HepG2 (cell line): Measurements from ENCODE around the gene HDAC10. TPM values are rescaled to one million over a fixed set of nuclear protein-coding genes. Genes with fewer than 3 reads are reported as not detected.

Experiments
- E2F1 ChIP-seq: sonication (generic); formaldehyde crosslinking; IDR thresholded peaks from 2 replicates; pipeline ENCODE4 v1.5.0; 2020; ENCODE audit warnings: missing genetic modification reagents
- GZF1 ChIP-seq: sonication (generic); formaldehyde crosslinking; IDR thresholded peaks from 2 replicates; pipeline ENCODE4 v1.5.1; 2020; ENCODE audit warnings: mild to moderate bottlenecking, missing genetic modification reagents
- MIER3 ChIP-seq: IDR thresholded peaks from 2 replicates; pipeline ENCODE4 v1.6.1; 2016; ENCODE audit warnings: missing compliant biosample characterization, borderline replicate concordance
- NFKB2 ChIP-seq: sonication (generic); formaldehyde crosslinking; IDR thresholded peaks from 2 replicates; pipeline ENCODE4 v1.4.0; 2020; ENCODE audit warnings: missing genetic modification reagents, borderline replicate concordance
- PHF5A ChIP-seq: IDR thresholded peaks from one replicate; pipeline ENCODE4 v1.6.1; 2018; ENCODE audit warnings: low read depth, missing genetic modification reagents; ENCODE audit not compliant: unreplicated experiment
- PRDM15 ChIP-seq: sonication (generic); formaldehyde crosslinking; IDR thresholded peaks from 2 replicates; pipeline ENCODE4 v1.4.0; 2020; ENCODE audit warnings: missing genetic modification reagents
- RELA ChIP-seq: sonication (generic); formaldehyde crosslinking; IDR thresholded peaks from 2 replicates; pipeline ENCODE4 v1.4.0; 2020; ENCODE audit warnings: missing genetic modification reagents
- SALL1 ChIP-seq: sonication (generic); formaldehyde crosslinking; IDR thresholded peaks from 2 replicates; pipeline ENCODE4 v1.8.0; 2022; ENCODE audit warnings: mild to moderate bottlenecking, missing genetic modification reagents
- TARDBP ChIP-seq: sonication (generic); formaldehyde crosslinking; IDR thresholded peaks from 2 replicates; pipeline ENCODE4 v1.8.0; 2022; ENCODE audit warnings: mild to moderate bottlenecking, missing genetic modification reagents
- TFE3 ChIP-seq: IDR thresholded peaks from 2 replicates; pipeline ENCODE4 v1.6.1; 2016
- U2AF1 ChIP-seq: fragments of 200-400 bp; formaldehyde crosslinking; optimal IDR thresholded peaks from 2 replicates; pipeline ENCODE3; 2017; ENCODE audit warnings: mild to moderate bottlenecking, low read depth, low read length
- ZBTB33 ChIP-seq: sonication (generic); formaldehyde crosslinking; IDR thresholded peaks from 2 replicates; pipeline ENCODE4 v1.4.0; 2020; ENCODE audit warnings: missing genetic modification reagents
- ZMYM3 ChIP-seq: sonication (generic); formaldehyde crosslinking; IDR thresholded peaks from 2 replicates; pipeline ENCODE4 v1.5.1; 2020; ENCODE audit warnings: mild to moderate bottlenecking, missing genetic modification reagents
- ZNF264 ChIP-seq: sonication (generic); formaldehyde crosslinking; IDR thresholded peaks from 2 replicates; pipeline ENCODE4 v1.4.0; 2020; ENCODE audit warnings: missing genetic modification reagents
- ZNF350 ChIP-seq: sonication (generic); formaldehyde crosslinking; IDR thresholded peaks from 2 replicates; pipeline ENCODE4 v1.4.0; 2020; ENCODE audit warnings: mild to moderate bottlenecking, low read depth, missing genetic modification reagents, borderline replicate concordance
- ZNF616 ChIP-seq: sonication (generic); formaldehyde crosslinking; IDR thresholded peaks from 2 replicates; pipeline ENCODE4 v1.5.0; 2020; ENCODE audit warnings: low read depth, mild to moderate bottlenecking, missing genetic modification reagents
- ZNF703 ChIP-seq: sonication (generic); formaldehyde crosslinking; IDR thresholded peaks from 2 replicates; pipeline ENCODE4 v1.5.1; 2020; ENCODE audit warnings: missing genetic modification reagents, mild to moderate bottlenecking, moderate library complexity, borderline replicate concordance
- ZNF749 ChIP-seq: sonication (generic); formaldehyde crosslinking; IDR thresholded peaks from 2 replicates; pipeline ENCODE4 v1.8.0; 2022; ENCODE audit warnings: mild to moderate bottlenecking, missing genetic modification reagents, moderate library complexity, borderline replicate concordance
- ZSCAN31 ChIP-seq: sonication (generic); formaldehyde crosslinking; IDR thresholded peaks from 2 replicates; pipeline ENCODE4 v1.5.0; 2020; ENCODE audit warnings: low read depth, mild to moderate bottlenecking, missing genetic modification reagents
- polyA plus RNA-seq, 8 experiments: library from polyadenylated mRNA; depleted of rRNA in 3 of 8; stranded (reverse) in 7 of 8; unstranded in 1 of 8; fragments of >200 nt; fragmentation: Illumina TruSeq in 4 of 8; extraction: Trizol in 4 of 8; gene quantifications; 2 replicates each; pipeline versions ENCODE4 v1.2.1 to v1.2.3, GENCODE V29; 2011 to 2016; ENCODE audit warnings: low read depth in 4 of 8, missing spikeins in 1 of 8, mixed read lengths in 1 of 8; ENCODE audit not compliant: insufficient read depth in 1 of 8
- total RNA-seq, 5 experiments: library from RNA; depleted of rRNA; stranded (reverse); fragments of >200 nt; fragmentation: Illumina TruSeq; extraction: Trizol; gene quantifications; 2 replicates each; pipeline ENCODE4 v1.2.3, GENCODE V29; 2016; ENCODE audit warnings: low read depth in 1 of 5

Gene HDAC10
- total and polyA plus RNA-seq, 2 of the 13 experiments (the other 11 are each of a cell fraction or from before 2014, with no cell fraction given): 13.9 to 14.9 TPM

GRCh38 chr22:50293441-50294318 lies 42.6 kb upstream of the HDAC10 start (continued):
- TF ChIP-seq PRDM15 (CRISPR knock-in tag) (no peak), NFKB2 (peak; percentile 82; the same call in 1 of the 2 replicates), PHF5A (CRISPR knock-in tag) (no peak), TARDBP (CRISPR knock-in tag) (peak; percentile 90), ZSCAN31 (CRISPR knock-in tag) (no peak), ZNF749 (CRISPR knock-in tag) (peak; percentile 57; the same call in 1 of the 2 replicates), ZNF264 (peak; percentile 75; the same call in 1 of the 2 replicates), ZMYM3 (CRISPR knock-in tag) (peak; percentile 86), GZF1 (0 out of 2 replicates have a peak, but pooled peaks have one; percentile 40), MIER3 (peak; percentile 72; the same call in 1 of the 2 replicates), RELA (CRISPR knock-in tag) (0 out of 2 replicates have a peak, but pooled peaks have one; percentile 54), U2AF1 (no peak), ZNF703 (CRISPR knock-in tag) (no peak), ZNF350 (CRISPR knock-in tag) (peak; percentile 59; the same call in 1 of the 2 replicates), ZNF616 (CRISPR knock-in tag) (peak; percentile 60; the same call in 1 of the 2 replicates), TFE3 (CRISPR knock-in tag) (peak; percentile 93), SALL1 (CRISPR knock-in tag) (peak; percentile 58), E2F1 (CRISPR knock-in tag) (peak; percentile 71; the same call in 1 of the 2 replicates), ZBTB33 (peak; percentile 64)
